Right lobe of liver (tissue), 6 donors: Measurements from ENCODE around the gene CFI. TPM values are rescaled to one million over a fixed set of nuclear protein-coding genes. Genes with fewer than 3 reads are reported as not detected.

ENCODE experiments used
- ATAC-seq, 4 donors: fragments of 200-7000 bp; cut with Tn5 transposase; one replicate each; pipeline ENCODE4 v1.9.1; 2020; ENCODE audit warnings: mild to moderate bottlenecking in 4 of 4, moderate library complexity in 4 of 4
- DNase-seq, 3 donors: peaks; one replicate each; pipeline ENCODE4 v3.0.0-alpha.2; 2020
- H3K27ac ChIP-seq, 3 donors: fragments of 200-600 bp; one replicate each; pipeline ENCODE4 v1.8.0; 2022
- H3K27me3 ChIP-seq, 2 donors: fragments of 200-600 bp; one replicate each; pipeline ENCODE4 v1.8.0; 2022
- H3K36me3 ChIP-seq, 4 donors: fragments of 200-600 bp; sonication (generic) in 1 of 4; one replicate each; pipeline versions ENCODE4 v1.5.1 to v1.8.0; 2017 to 2022; ENCODE audit warnings: control low read depth in 1 of 4
- H3K4me1 ChIP-seq, 4 donors: fragments of 200-600 bp; sonication (generic) in 1 of 4; one replicate each; pipeline versions ENCODE4 v1.5.1 to v1.8.0; 2017 to 2022; ENCODE audit warnings: control low read depth in 1 of 4
- H3K4me3 ChIP-seq, 3 donors: fragments of 200-600 bp; one replicate each; pipeline ENCODE4 v1.8.0; 2022
- H3K9me3 ChIP-seq, 4 donors: fragments of 200-600 bp; sonication (generic) in 1 of 4; one replicate each; pipeline versions ENCODE4 v1.5.1 to v1.8.0; 2017 to 2022; ENCODE audit warnings: control low read depth in 1 of 4
- POLR2A ChIP-seq: fragments of 450-650 bp; IDR thresholded peaks from one replicate; pipeline ENCODE4 v1.6.1; 2017; ENCODE audit warnings: antibody characterized with exemption, mild to moderate bottlenecking
- WGBS: methylation state at CpG from one replicate; pipeline ENCODE4 v1.1.6; 2018; ENCODE audit warnings: low coverage, low lambda C conversion rate; ENCODE audit not compliant: insufficient coverage; ENCODE audit errors: missing lambda C conversion rate; 5-methylcytosine and 5-hydroxymethylcytosine counted together
- intact Hi-C, 2 donors: fragments of 100-400 bp; cut with DNase I; formaldehyde crosslinking; loops; one replicate each; pipeline versions ENCODE4 v1.11.2 to v1.14.1; 2022
- total RNA-seq, 6 experiments: library from RNA; depleted of rRNA in 2 of 6; stranded (reverse); fragments of >200 nt in 2 of 6; fragmentation: NEBNext Ultra II Directional in 3 of 6; extraction: Animal tissue kit (Norgen Biotek cat#: 25700) in 3 of 6; gene quantifications; one replicate each; pipeline versions ENCODE4 v1.1.0 to v1.2.4, GENCODE V29; 2016 to 2023
- TF ChIP-seq, protein P1 (sequence below), 4 donors: fragments of 200-600 bp in 3 of 4; fragments of 450-650 bp in 1 of 4; IDR thresholded peaks; one replicate each; pipeline versions ENCODE4 v1.5.1 to v1.8.0; 2016 to 2022; ENCODE audit warnings: antibody characterized with exemption in 4 of 4, mild to moderate bottlenecking in 2 of 4
- donor health status: DM: no; HTN: yes; CAD: no.
- donor health status: DM: no; HTN: no; CAD: no.
- donor health status: DM: no; HTN: no; CAD: no.
- donor health status: DM: no; HTN: yes; CAD: no.
- donor health status: DM: no; HTN: yes; CAD: no.

The CFI gene
- total RNA-seq, 6 experiments from 2014 or later = 316 to 610 (median 469) TPM

DNA sequence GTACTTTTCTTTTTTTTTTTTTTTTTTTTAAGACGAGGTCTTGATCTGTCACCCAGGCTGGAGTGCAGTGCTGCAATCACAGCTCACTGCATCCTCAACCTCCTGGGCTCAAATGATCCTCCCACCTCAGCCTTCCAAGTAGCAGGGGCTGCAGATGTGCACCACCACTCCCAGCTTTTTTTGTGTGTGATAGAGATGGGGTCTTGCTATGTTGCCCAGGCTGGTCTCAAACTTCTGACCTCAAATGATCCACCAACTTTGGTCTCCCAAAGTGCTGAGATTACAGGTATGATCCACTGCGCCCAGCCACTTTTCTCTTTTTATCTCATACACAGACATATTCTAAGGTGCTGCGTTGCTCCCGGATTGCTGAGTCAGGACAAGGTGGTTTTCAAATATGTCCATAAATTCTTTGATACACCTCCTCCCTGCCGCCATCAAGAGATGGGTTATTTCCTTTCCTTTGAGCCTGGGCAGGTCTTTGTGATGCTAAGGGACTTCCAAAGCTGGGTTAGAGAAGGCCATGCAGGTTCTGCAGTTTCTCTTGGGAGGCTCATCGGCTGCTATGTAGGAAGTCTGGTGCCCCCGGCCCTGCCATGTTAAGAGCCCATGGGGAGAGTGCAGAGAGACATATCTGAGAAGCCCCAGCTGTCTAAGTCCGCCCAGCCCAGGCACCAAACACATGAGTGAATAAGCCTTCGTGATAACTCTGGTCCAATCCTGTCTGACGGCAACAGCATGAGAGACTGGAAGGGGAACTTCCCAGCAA, 63.5 kb downstream of the CFI start:
- no peaks in the 10 kb centered on the region for H3K27me3 ChIP-seq
- intact Hi-C loops = no loop called here
- no peak for ATAC-seq
- no peaks in the 10 kb centered on the region for H3K9me3 ChIP-seq
- peaks cover 0 to 33% (median 14%) of the 10 kb centered on the region in 4 donors for H3K36me3 ChIP-seq
- no peak overlapping the region for H3K4me3 ChIP-seq
- peaks cover 0 to 17% (median 7%) of the 10 kb centered on the region in 4 donors for H3K4me1 ChIP-seq
- no peak overlapping the region for H3K27ac ChIP-seq
- no peak for DNase-seq
- no peak for TF ChIP-seq POLR2A
- TF ChIP-seq, protein P1, sequence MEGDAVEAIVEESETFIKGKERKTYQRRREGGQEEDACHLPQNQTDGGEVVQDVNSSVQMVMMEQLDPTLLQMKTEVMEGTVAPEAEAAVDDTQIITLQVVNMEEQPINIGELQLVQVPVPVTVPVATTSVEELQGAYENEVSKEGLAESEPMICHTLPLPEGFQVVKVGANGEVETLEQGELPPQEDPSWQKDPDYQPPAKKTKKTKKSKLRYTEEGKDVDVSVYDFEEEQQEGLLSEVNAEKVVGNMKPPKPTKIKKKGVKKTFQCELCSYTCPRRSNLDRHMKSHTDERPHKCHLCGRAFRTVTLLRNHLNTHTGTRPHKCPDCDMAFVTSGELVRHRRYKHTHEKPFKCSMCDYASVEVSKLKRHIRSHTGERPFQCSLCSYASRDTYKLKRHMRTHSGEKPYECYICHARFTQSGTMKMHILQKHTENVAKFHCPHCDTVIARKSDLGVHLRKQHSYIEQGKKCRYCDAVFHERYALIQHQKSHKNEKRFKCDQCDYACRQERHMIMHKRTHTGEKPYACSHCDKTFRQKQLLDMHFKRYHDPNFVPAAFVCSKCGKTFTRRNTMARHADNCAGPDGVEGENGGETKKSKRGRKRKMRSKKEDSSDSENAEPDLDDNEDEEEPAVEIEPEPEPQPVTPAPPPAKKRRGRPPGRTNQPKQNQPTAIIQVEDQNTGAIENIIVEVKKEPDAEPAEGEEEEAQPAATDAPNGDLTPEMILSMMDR (IDR thresholded peaks at IDR 0.05) = no peak
- 98% methylated on average over 5 of the region's 10 CpGs for WGBS

DNA sequence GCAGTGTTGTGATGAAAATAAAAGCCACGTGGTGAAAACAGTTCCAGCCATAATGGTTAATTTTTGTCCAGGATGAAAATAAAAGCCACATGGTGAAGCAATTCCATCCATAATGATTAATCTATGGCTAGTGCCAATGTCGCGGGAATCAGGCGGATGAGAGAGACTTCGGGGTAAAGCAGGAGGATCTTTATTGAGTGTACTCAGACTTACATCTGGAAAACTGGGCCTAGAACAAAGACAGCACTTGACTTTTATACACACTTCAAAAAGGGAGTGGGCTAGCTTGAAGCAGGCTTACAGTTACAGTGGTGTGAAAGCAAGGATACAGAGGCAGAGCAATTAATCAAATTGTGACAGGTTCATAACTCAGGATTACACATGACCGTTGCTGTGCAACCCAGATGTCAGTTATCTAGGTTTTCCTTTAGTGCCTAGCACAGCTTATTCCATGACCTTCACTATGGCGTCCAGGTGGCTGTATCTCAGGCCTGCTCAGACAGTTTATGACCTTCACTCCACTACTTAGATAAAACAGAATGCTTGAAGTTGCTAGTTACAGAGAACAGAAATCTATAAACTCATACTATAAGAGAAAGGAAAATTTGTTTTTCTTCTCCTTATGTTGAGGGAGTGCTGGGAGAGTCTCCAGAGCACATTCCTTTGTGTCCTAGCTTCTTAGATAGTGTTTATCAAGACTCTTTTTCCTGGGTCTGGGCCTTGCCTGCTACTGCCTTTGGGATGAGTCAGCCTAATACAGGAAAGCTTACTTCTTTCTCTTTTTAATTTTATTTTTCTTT, 66.0 kb downstream of the CFI start:
- Histone ChIP-seq H3K27ac (peak overlapping the region in 1 of 3 donors; percentile 23), H3K9me3 (no peaks in the 10 kb centered on the region), H3K27me3 (no peaks in the 10 kb centered on the region), H3K4me1 (peaks cover 0 to 20% (median 7%) of the 10 kb centered on the region in 4 donors), H3K36me3 (peaks cover 0 to 9% (median 3%) of the 10 kb centered on the region in 4 donors), H3K4me3 (no peak overlapping the region)
- ATAC-seq (peak; percentile 56 to 79 (median 64)), DNase-seq (no peak)
- TF ChIP-seq, protein P1 (IDR thresholded peaks at IDR 0.05) = no peak
- no peak for TF ChIP-seq POLR2A
- intact Hi-C loops = no loop called here
- 28% methylated on average over 7 of the region's 7 CpGs for WGBS

DNA sequence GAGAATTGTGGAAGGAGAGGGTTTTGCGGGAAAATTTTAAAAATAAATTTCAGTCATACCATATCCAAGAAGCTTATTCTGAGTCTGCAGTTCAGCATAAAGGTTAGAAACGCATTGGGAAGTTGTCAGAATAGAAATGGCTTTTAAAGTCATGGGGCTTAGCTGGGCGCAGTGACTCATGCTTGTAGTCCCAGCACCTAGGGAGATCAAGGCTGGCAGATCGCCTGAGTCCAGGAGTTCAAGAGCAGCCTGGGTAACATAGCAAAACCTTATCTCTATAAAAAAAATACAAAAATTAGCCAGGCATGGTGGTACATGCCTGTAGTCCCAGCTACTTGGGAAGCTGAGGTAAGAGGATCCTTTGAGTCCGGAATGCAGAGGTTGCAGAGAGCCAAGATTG, 68.1 kb downstream of the CFI start:
- H3K4me1 ChIP-seq = peaks cover 0 to 23% (median 7%) of the 10 kb centered on the region in 4 donors
- H3K4me3 ChIP-seq = no peak overlapping the region
- H3K9me3 ChIP-seq = no peaks in the 10 kb centered on the region
- no peak for ATAC-seq
- no peaks in the 10 kb centered on the region for H3K27me3 ChIP-seq
- WGBS = 87% methylated on average over 4 of the region's 5 CpGs
- H3K36me3 ChIP-seq = no peaks in the 10 kb centered on the region
- TF ChIP-seq, protein P1 (IDR thresholded peaks at IDR 0.05) = no peak
- TF ChIP-seq POLR2A = no peak
- peak in 1 of 3 donors; percentile 38 for DNase-seq
- intact Hi-C loops = no loop called here
- no peak overlapping the region for H3K27ac ChIP-seq

DNA sequence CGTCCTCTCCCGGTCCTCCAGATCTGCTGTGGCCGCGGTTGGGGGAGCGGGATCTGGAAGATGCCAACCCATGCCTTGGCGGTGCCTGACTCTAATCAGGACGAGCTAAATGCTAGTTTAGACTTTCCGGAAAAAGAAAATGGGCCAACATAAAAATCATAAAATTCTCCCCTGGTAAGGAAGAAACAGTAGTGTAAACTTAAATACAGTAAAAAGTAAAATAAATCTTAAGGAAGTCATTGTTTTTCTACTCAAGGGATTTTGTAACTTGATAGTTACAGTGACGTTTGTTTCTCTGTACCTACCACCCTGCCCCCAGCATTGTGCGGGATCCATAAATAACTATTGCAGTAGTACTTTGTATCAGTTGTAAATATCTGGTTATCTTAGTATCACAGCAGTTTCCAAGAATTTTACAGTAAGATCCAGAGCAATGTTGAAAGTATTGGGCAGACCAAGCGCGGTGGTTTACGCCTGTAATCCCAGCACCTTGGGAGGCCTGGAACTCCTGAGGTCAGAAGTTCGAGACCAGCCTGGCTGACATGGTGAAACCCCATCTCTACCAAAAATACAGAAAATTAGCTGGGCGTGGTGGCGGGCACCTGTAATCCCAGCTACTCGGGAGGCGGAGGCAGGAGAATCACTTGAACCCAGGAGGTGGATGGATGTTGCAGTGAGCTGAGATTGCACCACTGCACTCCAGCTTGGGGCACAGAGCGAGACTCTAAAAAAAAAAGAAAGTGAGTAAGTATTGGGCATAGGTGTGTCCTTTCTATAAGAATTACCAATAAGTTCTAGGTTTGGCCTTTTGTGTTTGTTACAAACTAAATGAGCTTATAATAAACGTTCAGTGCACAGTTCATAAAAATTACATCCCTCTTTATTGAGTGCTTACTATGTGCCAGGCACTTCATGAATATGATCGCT, 70.9 kb downstream of the CFI start:
- intact Hi-C loops = no loop called here
- Histone ChIP-seq H3K27ac (peak overlapping the region; percentile 75 to 83 (median 82)), H3K4me3 (peak overlapping the region; percentile 29 to 71 (median 71)), H3K36me3 (no peaks in the 10 kb centered on the region), H3K27me3 (no peaks in the 10 kb centered on the region), H3K4me1 (peaks cover 0 to 22% (median 6%) of the 10 kb centered on the region in 4 donors), H3K9me3 (no peaks in the 10 kb centered on the region)
- DNase-seq (no peak), ATAC-seq (peak in 1 of 4 donors; percentile 3)
- TF ChIP-seq POLR2A = no peak
- WGBS = 48% methylated on average over 18 of the region's 21 CpGs
